IMR-90 (cell line): Measurements from ENCODE around the gene C10orf67. TPM values are rescaled to one million over a fixed set of nuclear protein-coding genes. Genes with fewer than 3 reads are reported as not detected.

Experiments used
- ATAC-seq: fragments of 200-7000 bp; cut with Tn5 transposase; 2 replicates; pipeline ENCODE4 v1.9.1; 2020; ENCODE audit warnings: low read depth, mild to moderate bottlenecking, moderate library complexity
- BruUV-seq: library from RNA; stranded (reverse); fragments of 400-500 nt; replicated peaks from 2 replicates; lab custom pipeline; 2021; lab: Mats Ljungman, UMichigan
- CTCF ChIA-PET: fragments of 300-600 bp; formaldehyde crosslinking; extraction: SDS; loops from one replicate; lab custom pipeline; 2021; ENCODE audit warnings: antibody characterized with exemption; lab: Yijun Ruan, JAX
- POLR2A ChIA-PET: fragments of 300-600 bp; sonication (Branson Sonifier 250); formaldehyde crosslinking; loops from one replicate; lab custom pipeline; 2022; ENCODE audit warnings: antibody characterized with exemption; ENCODE audit not compliant: unreplicated experiment; lab: Charles Lee
- DNase-seq: peaks from one replicate; pipeline ENCODE4 v3.0.0; 2013
- H2AFZ ChIP-seq: replicated peaks from 2 replicates; pipeline ENCODE3; 2013; ENCODE audit warnings: low read length, mild to moderate bottlenecking; ENCODE audit not compliant: poor library complexity
- H2AK5ac ChIP-seq: 2 replicates; pipeline ENCODE4 v1.6.1; 2013; ENCODE audit warnings: low read depth, low read length, inconsistent platforms
- H2AK9ac ChIP-seq: replicated peaks from 2 replicates; pipeline ENCODE3; 2013; ENCODE audit warnings: mild to moderate bottlenecking, low read depth, low read length, moderate library complexity; ENCODE audit not compliant: poor library complexity
- H2BK120ac ChIP-seq: 2 replicates; pipeline ENCODE4 v1.6.1; 2013; ENCODE audit warnings: low read depth, low read length, inconsistent platforms
- H2BK15ac ChIP-seq: 3 replicates; pipeline ENCODE4 v1.6.1; 2013; ENCODE audit warnings: low read depth, low read length, inconsistent platforms
- H2BK20ac ChIP-seq: 2 replicates; pipeline ENCODE4 v1.6.1; 2013; ENCODE audit warnings: low read depth, mild to moderate bottlenecking, inconsistent platforms, low read length, moderate library complexity
- H2BK5ac ChIP-seq: 2 replicates; pipeline ENCODE4 v1.6.1; 2013; ENCODE audit warnings: mild to moderate bottlenecking, low read depth, low read length, inconsistent platforms; ENCODE audit not compliant: poor library complexity, severe bottlenecking
- H3K14ac ChIP-seq: replicated peaks from 2 replicates; pipeline ENCODE4 v1.6.1; 2013; ENCODE audit warnings: low read depth, low read length, inconsistent platforms
- H3K18ac ChIP-seq: 2 replicates; pipeline ENCODE4 v1.6.1; 2013; ENCODE audit warnings: low read depth, low read length, control low read depth
- H3K23ac ChIP-seq: 2 replicates; pipeline ENCODE4 v1.6.1; 2013; ENCODE audit warnings: low read depth, low read length, inconsistent platforms
- H3K27ac ChIP-seq: 2 replicates; pipeline ENCODE4 v1.5.1; 2013; ENCODE audit warnings: mild to moderate bottlenecking, control low read depth, low read length; ENCODE audit not compliant: insufficient read depth
- H3K27me3 ChIP-seq: 2 replicates; pipeline ENCODE4 v1.6.1; 2013; ENCODE audit warnings: low read length; ENCODE audit not compliant: control insufficient read depth, insufficient read depth
- H3K36me3 ChIP-seq: 2 replicates; pipeline ENCODE4 v1.6.1; 2013; ENCODE audit warnings: low read length, mixed read lengths; ENCODE audit not compliant: control insufficient read depth, insufficient read depth
- H3K4ac ChIP-seq: 2 replicates; pipeline ENCODE4 v1.6.1; 2013; ENCODE audit warnings: low read depth, low read length, inconsistent platforms
- H3K4me1 ChIP-seq: 2 replicates; pipeline ENCODE4 v1.6.1; 2013; ENCODE audit warnings: low read length, mixed read lengths; ENCODE audit not compliant: control insufficient read depth, insufficient read depth
- H3K4me2 ChIP-seq: 2 replicates; pipeline ENCODE4 v1.6.1; 2013; ENCODE audit warnings: low read depth, mild to moderate bottlenecking, control low read depth, low read length, moderate library complexity
- H3K4me3 ChIP-seq: 2 replicates; pipeline ENCODE4 v1.5.1; 2013; ENCODE audit warnings: low read depth, mild to moderate bottlenecking, control low read depth, low read length, moderate library complexity; ENCODE audit not compliant: insufficient read depth
- H3K56ac ChIP-seq: 2 replicates; pipeline ENCODE4 v1.6.1; 2013; ENCODE audit warnings: low read length, inconsistent platforms; ENCODE audit not compliant: insufficient read depth; ENCODE audit errors: extremely low read depth
- H3K79me1 ChIP-seq, 2 experiments: 2 replicates each; pipeline ENCODE4 v1.6.1; 2013; ENCODE audit warnings: low read length in 2 of 2, inconsistent platforms in 1 of 2, low read depth in 1 of 2
- H3K9ac ChIP-seq: 2 replicates; pipeline ENCODE4 v1.6.1; 2013; ENCODE audit warnings: low read depth, low read length, control low read depth
- H3K9me1 ChIP-seq: 2 replicates; pipeline ENCODE4 v1.6.1; 2013; ENCODE audit warnings: low read length, inconsistent platforms; ENCODE audit not compliant: insufficient read depth
- H3K9me3 ChIP-seq: 2 replicates; pipeline ENCODE4 v1.6.1; 2013; ENCODE audit warnings: low read length; ENCODE audit not compliant: control insufficient read depth, insufficient read depth
- H4K20me1 ChIP-seq: 2 replicates; pipeline ENCODE4 v1.6.1; 2013; ENCODE audit warnings: low read length, inconsistent platforms; ENCODE audit not compliant: insufficient read depth
- H4K5ac ChIP-seq: 2 replicates; pipeline ENCODE4 v1.6.1; 2013; ENCODE audit warnings: mild to moderate bottlenecking, low read depth, low read length, control low read depth
- H4K8ac ChIP-seq, 2 experiments: 2 replicates each; pipeline ENCODE4 v1.6.1; 2013; ENCODE audit warnings: low read depth in 2 of 2, low read length in 2 of 2, control low read depth in 1 of 2, inconsistent platforms in 1 of 2
- H4K91ac ChIP-seq: 2 replicates; pipeline ENCODE4 v1.6.1; 2013; ENCODE audit warnings: low read depth, low read length, inconsistent platforms; ENCODE audit not compliant: insufficient read depth
- BHLHE40 ChIP-seq: fragments of 150-350 bp; IDR thresholded peaks from 2 replicates; pipeline ENCODE4 v1.6.1; 2016; ENCODE audit warnings: mild to moderate bottlenecking, low read depth, low read length
- CHD1 ChIP-seq: IDR thresholded peaks from 2 replicates; pipeline ENCODE4 v1.6.1; 2012; ENCODE audit warnings: low read depth, low read length, improper control_type of control experiment
- CTCF ChIP-seq: conservative IDR thresholded peaks from 2 replicates; pipeline ENCODE4 v1.5.1; 2012; ENCODE audit warnings: mild to moderate bottlenecking, low read depth, low read length, improper control_type of control experiment
- FOS ChIP-seq: fragments of 150-350 bp; IDR thresholded peaks from 2 replicates; pipeline ENCODE4 v1.6.1; 2016; ENCODE audit warnings: low read depth, low read length
- MAZ ChIP-seq: IDR thresholded peaks from 2 replicates; pipeline ENCODE4 v1.6.1; 2012; ENCODE audit warnings: low read depth, mild to moderate bottlenecking, low read length, improper control_type of control experiment, moderate library complexity, borderline replicate concordance
- MXI1 ChIP-seq: IDR thresholded peaks from 2 replicates; pipeline ENCODE4 v1.6.1; 2012; ENCODE audit warnings: low read depth, mild to moderate bottlenecking, low read length, moderate library complexity, borderline replicate concordance
- NFE2L2 ChIP-seq: fragments of 150-350 bp; IDR thresholded peaks from 2 replicates; pipeline ENCODE4 v1.6.1; 2016; ENCODE audit warnings: low read depth, mild to moderate bottlenecking, low read length
- POLR2A ChIP-seq: IDR thresholded peaks from 2 replicates; pipeline ENCODE4 v1.6.1; 2012; ENCODE audit warnings: mild to moderate bottlenecking, low read depth, low read length
- RAD21 ChIP-seq: IDR thresholded peaks from 2 replicates; pipeline ENCODE4 v1.6.1; 2012; ENCODE audit warnings: low read length, improper control_type of control experiment
- RFX5 ChIP-seq: IDR thresholded peaks from 2 replicates; pipeline ENCODE4 v1.8.0; 2012; ENCODE audit warnings: low read depth, mild to moderate bottlenecking, low read length, moderate library complexity
- SMC3 ChIP-seq: fragments of 150-350 bp; IDR thresholded peaks from 2 replicates; pipeline ENCODE4 v1.6.1; 2016; ENCODE audit warnings: low read depth, mild to moderate bottlenecking, antibody characterized with exemption, low read length, moderate library complexity
- USF2 ChIP-seq: fragments of 150-350 bp; IDR thresholded peaks from 2 replicates; pipeline ENCODE4 v1.6.1; 2017; ENCODE audit warnings: mild to moderate bottlenecking, antibody characterized with exemption, low read length, low read depth
- WGBS, 2 experiments: methylation state at CpG; one replicate each; pipeline versions ENCODE4 v1.1.5 to v1.1.7; 2013; ENCODE audit warnings: missing lambda C conversion rate in 2 of 2; ENCODE audit not compliant: insufficient read length in 1 of 2; ENCODE audit errors: extremely low coverage in 2 of 2; 5-methylcytosine and 5-hydroxymethylcytosine counted together
- dilution Hi-C: fragments of 300-500 bp; cut with HindIII; formaldehyde crosslinking; loops from one replicate; pipeline ENCODE4 v1.14.3; 2018; ENCODE audit warnings: low sequenced_read_pairs; ENCODE audit not compliant: unreplicated experiment
- in situ Hi-C: fragments of 300-500 bp; cut with MboI; formaldehyde crosslinking; loops from 3 replicates; pipeline ENCODE4 v1.14.3; 2019; ENCODE audit warnings: low sequenced_read_pairs, inconsistent platforms, mixed read lengths
- intact Hi-C: fragments of 100-400 bp; cut with micrococcal nuclease; formaldehyde crosslinking; loops from 2 replicates; pipeline ENCODE4 v1.10.0; 2022
- polyA plus RNA-seq, 3 experiments: library from polyadenylated mRNA; depleted of rRNA; stranded (reverse); fragments of >200 nt; gene quantifications; 2 replicates each; pipeline ENCODE4 v1.2.3, GENCODE V29; 2012; ENCODE audit warnings: low replicate concordance in 1 of 3
- total RNA-seq: library from RNA; depleted of rRNA; stranded (reverse); fragments of >200 nt; gene quantifications from 2 replicates; pipeline ENCODE4 v1.2.3, GENCODE V29; 2012

Gene C10orf67
- total and polyA plus RNA-seq, 2 of the 4 experiments (the other 2 are of a cell fraction), result 0.15 to 0.18 TPM

- Histone ChIP-seq H2AK9ac (no peak overlapping the region), H4K8ac (no peak overlapping the region), H3K18ac (no peak overlapping the region), H3K79me1 (no peaks in the 10 kb centered on the region), H2AFZ (no peak overlapping the region), H3K27me3 (peaks cover 5% of the 10 kb centered on the region), H3K9ac (no peak overlapping the region), H3K4me3 (no peak overlapping the region), H4K20me1 (no peaks in the 10 kb centered on the region), H3K4me2 (no peak overlapping the region), H4K5ac (no peak overlapping the region), H2AK5ac (no peak overlapping the region), H3K56ac (no peak overlapping the region), H3K23ac (no peak overlapping the region), H3K14ac (no peak overlapping the region), H3K36me3 (no peaks in the 10 kb centered on the region), H3K4me1 (no peaks in the 10 kb centered on the region), H3K27ac (no peak overlapping the region), H3K9me3 (no peaks in the 10 kb centered on the region), H2BK120ac (no peak overlapping the region), H4K91ac (no peak overlapping the region), H3K4ac (no peak overlapping the region), H2BK20ac (no peak overlapping the region), H2BK15ac (no peak overlapping the region), H2BK5ac (no peak overlapping the region), H3K9me1 (no peaks in the 10 kb centered on the region)
- dilution Hi-C loops, result no loop called here
- ATAC-seq (no peak), DNase-seq (no peak)
- CTCF ChIA-PET, result interaction anchor here (1.8 kb wide), 1 partner anchor 19 kb away, joined by 5 read pairs; no protein-coding TSS in a partner anchor
- BruUV-seq, result no TSS peak
- POLR2A ChIA-PET, result no interaction called here
- WGBS, 2 experiments, result no CpG with 5 or more reads among the region's 3 CpGs
- in situ Hi-C loops, result no loop called here
- intact Hi-C loops, result no loop called here
- TF ChIP-seq CTCF, result no peak
- TF ChIP-seq USF2, result no peak
- no peak for TF ChIP-seq SMC3
- TF ChIP-seq MXI1, result no peak
- TF ChIP-seq MAZ, result no peak
- TF ChIP-seq CHD1, result no peak
- TF ChIP-seq POLR2A, result no peak
- no peak for TF ChIP-seq NFE2L2
- no peak for TF ChIP-seq RAD21
- TF ChIP-seq BHLHE40, result no peak
- TF ChIP-seq RFX5, result no peak
- TF ChIP-seq FOS, result no peak
These were observed 31.6 kb upstream of the C10orf67 start for GRCh38 chr10:23376229-23376655.
